Gastroesophageal sphincter (tissue), 4 donors: Measurements from ENCODE around the gene SYNDIG1. TPM values are rescaled to one million over a fixed set of nuclear protein-coding genes. Genes with fewer than 3 reads are reported as not detected.

Source experiments
- ATAC-seq: fragments of 150-250 bp; one replicate; pipeline ENCODE4 v1.9.1; 2016; ENCODE audit warnings: mild to moderate bottlenecking, moderate library complexity
- H3K27ac ChIP-seq, 4 donors: fragments of 200-600 bp; sonication (generic) in 3 of 4; 1 replicate in 3 of 4; 2 replicates in 1 of 4; pipeline ENCODE4 v1.5.1; 2016 to 2019
- H3K27me3 ChIP-seq: fragments of 200-600 bp; sonication (generic); one replicate; pipeline ENCODE4 v1.5.1; 2019
- H3K36me3 ChIP-seq, 2 donors: fragments of 200-600 bp; sonication (generic); one replicate each; pipeline ENCODE4 v1.5.1; 2019; ENCODE audit warnings: control low read depth in 1 of 2
- H3K4me1 ChIP-seq, 3 donors: fragments of 200-600 bp; sonication (generic); 1 replicate in 2 of 3; 2 replicates in 1 of 3; pipeline ENCODE4 v1.5.1; 2016 to 2019; ENCODE audit warnings: control low read depth in 2 of 3
- H3K4me3 ChIP-seq, 2 donors: fragments of 200-600 bp; sonication (generic); one replicate each; pipeline ENCODE4 v1.5.1; 2019; ENCODE audit warnings: mild to moderate bottlenecking in 1 of 2, moderate library complexity in 1 of 2
- H3K9me3 ChIP-seq, 3 donors: fragments of 200-600 bp; sonication (generic); one replicate each; pipeline ENCODE4 v1.5.1; 2017 to 2019; ENCODE audit warnings: control low read depth in 2 of 3
- EP300 ChIP-seq: sonication (generic); formaldehyde crosslinking; IDR thresholded peaks from one replicate; pipeline ENCODE4 v1.6.1; 2017; ENCODE audit warnings: antibody characterized with exemption, mild to moderate bottlenecking
- POLR2A ChIP-seq, 2 donors: fragments of 450-650 bp; IDR thresholded peaks; one replicate each; pipeline ENCODE4 v1.6.1; 2017; ENCODE audit warnings: antibody characterized with exemption in 2 of 2, mild to moderate bottlenecking in 2 of 2, moderate library complexity in 1 of 2
- POLR2AphosphoS5 ChIP-seq: sonication (generic); formaldehyde crosslinking; IDR thresholded peaks from one replicate; pipeline ENCODE4 v1.6.1; 2017; ENCODE audit warnings: antibody characterized with exemption
- WGBS, 2 donors: methylation state at CpG; one replicate each; pipeline ENCODE4 v1.1.5; 2018; ENCODE audit warnings: low coverage in 1 of 2; 5-methylcytosine and 5-hydroxymethylcytosine counted together
- total RNA-seq, 4 donors: library from RNA; depleted of rRNA; stranded (reverse); fragments of >200 nt; gene quantifications; one replicate each; pipeline ENCODE4 v1.1.0, GENCODE V29; 2016
- TF ChIP-seq, protein P1 (sequence below), 4 experiments: fragments of 200-600 bp in 2 of 4; fragments of 450-650 bp in 2 of 4; sonication (generic) in 1 of 4; IDR thresholded peaks; one replicate each; pipeline ENCODE4 v1.5.1; 2017 to 2019; ENCODE audit warnings: antibody characterized with exemption in 4 of 4, mild to moderate bottlenecking in 2 of 4, moderate library complexity in 2 of 4

Gene SYNDIG1
- total RNA-seq, 4 donors from 2014 or later, result 0.15 to 0.40 (median 0.16) TPM; not detected in 1

DNA sequence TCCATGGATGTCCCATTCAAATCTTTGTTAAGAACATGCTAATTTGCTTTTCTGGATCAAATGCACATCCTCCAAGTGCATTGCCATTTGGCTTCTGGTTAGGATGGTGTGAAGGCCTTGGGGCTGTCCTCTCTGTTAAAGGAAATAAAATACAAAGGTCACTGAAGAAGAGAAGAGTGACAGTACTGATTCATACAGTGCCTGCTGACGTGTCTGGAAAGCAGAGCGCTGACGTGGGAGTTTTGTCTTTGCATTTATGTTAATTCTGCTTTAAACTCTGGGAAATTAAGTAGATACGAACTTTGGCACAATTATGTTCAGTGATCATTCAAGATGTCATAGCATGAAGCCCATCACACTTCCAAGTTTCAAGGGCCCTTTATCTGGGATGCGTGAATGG is 33.2 kb downstream of the SYNDIG1 start:
- Histone ChIP-seq H3K36me3 (no peaks in the 10 kb centered on the region), H3K9me3 (no peaks in the 10 kb centered on the region), H3K4me3 (no peak overlapping the region), H3K27me3 (peaks cover 10% of the 10 kb centered on the region), H3K4me1 (no peaks in the 10 kb centered on the region), H3K27ac (no peak overlapping the region)
- ATAC-seq, result no peak
- TF ChIP-seq POLR2A (IDR thresholded peaks at IDR 0.05), result no peak
- TF ChIP-seq, protein P1, sequence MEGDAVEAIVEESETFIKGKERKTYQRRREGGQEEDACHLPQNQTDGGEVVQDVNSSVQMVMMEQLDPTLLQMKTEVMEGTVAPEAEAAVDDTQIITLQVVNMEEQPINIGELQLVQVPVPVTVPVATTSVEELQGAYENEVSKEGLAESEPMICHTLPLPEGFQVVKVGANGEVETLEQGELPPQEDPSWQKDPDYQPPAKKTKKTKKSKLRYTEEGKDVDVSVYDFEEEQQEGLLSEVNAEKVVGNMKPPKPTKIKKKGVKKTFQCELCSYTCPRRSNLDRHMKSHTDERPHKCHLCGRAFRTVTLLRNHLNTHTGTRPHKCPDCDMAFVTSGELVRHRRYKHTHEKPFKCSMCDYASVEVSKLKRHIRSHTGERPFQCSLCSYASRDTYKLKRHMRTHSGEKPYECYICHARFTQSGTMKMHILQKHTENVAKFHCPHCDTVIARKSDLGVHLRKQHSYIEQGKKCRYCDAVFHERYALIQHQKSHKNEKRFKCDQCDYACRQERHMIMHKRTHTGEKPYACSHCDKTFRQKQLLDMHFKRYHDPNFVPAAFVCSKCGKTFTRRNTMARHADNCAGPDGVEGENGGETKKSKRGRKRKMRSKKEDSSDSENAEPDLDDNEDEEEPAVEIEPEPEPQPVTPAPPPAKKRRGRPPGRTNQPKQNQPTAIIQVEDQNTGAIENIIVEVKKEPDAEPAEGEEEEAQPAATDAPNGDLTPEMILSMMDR (IDR thresholded peaks at IDR 0.05), result no peak
- no peak for TF ChIP-seq POLR2AphosphoS5
- TF ChIP-seq EP300, result no peak
- WGBS, 2 donors, result 55 to 60% methylated on average over 1 to 5 of the region's 5 CpGs

DNA sequence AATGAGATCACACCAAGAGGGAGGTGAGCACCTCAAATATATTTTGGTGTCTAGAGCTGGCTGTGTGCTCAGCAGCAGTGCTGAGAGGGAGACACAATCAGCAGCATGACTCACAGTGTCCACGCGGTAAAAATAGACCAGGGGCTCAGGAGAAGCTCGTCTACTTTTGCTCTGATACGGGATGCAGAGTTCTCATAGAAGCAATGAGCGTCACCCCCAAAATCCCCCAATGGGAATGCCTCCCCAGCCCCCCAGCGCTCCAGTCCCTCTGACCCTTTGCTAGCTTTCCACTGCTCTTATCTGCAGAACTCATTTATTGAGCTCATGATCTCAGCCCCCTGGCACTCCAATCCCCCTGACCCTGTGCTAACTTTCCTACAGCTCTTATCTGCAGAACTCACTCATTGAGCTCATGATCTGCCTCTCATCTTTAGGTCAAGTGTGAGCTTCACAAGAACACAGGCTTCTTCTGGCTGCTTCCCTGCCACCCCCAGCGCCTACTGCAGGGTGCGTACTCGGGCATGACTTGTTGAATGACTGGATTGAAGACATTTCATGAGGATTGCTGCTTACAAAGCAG is 34.0 kb downstream of the SYNDIG1 start:
- Histone ChIP-seq H3K36me3 (no peaks in the 10 kb centered on the region), H3K4me3 (no peak overlapping the region), H3K27me3 (peaks cover 10% of the 10 kb centered on the region), H3K4me1 (no peaks in the 10 kb centered on the region), H3K9me3 (no peaks in the 10 kb centered on the region), H3K27ac (no peak overlapping the region)
- no peak for ATAC-seq
- TF ChIP-seq POLR2A (IDR thresholded peaks at IDR 0.05) (no peak), POLR2AphosphoS5 (no peak), EP300 (no peak)
- TF ChIP-seq, protein P1 (IDR thresholded peaks at IDR 0.05), result no peak
- WGBS, 2 donors, result 20 to 35% methylated on average over 1 to 9 of the region's 9 CpGs

DNA sequence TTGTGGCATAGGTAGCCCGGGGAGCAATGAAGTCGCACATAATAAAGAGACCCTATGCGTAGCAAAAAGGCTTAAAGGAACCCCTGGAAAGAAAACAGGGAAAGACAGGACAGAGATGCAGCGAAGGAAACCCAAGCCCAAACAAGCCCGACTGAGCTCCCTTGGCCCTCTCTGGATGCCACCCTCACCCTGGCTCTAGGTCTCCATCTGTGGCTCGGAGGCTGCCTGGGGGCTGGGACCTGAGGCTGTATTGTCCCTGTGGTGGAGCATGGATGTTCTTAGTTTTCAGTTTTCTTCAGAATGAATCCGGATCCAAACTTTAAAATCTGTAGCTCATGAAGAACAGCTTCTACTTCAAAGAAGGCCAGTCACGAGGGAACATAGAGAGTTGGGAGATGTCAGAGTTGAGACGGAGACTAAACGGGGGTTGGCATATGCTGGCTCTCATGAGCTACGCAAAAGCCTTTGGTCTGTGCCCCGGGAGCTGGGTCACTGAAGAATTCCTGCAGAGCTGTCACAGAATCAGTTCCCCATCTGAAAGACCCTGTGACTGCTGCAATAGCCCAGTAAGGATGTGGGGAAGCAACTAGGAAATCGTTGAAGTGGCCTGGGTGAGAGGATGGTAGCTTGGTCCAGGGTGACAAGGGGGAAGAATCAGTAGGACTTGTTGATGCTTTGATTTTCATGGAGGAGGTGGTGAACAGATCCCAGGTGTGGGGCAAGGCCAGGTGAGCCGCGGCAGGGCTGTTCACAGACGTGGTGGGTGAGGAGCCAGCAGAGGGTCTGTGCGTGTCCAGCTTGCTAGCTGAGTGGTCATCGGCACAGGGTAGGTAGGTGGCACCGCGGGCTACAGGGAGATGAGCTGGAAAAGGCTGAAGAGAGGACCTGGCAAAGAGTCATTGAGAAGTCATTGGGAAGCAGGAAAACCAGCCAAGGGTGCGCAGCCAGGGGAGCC is 35.2 kb downstream of the SYNDIG1 start:
- no peak for ATAC-seq
- Histone ChIP-seq H3K27ac (no peak overlapping the region), H3K36me3 (no peaks in the 10 kb centered on the region), H3K27me3 (peaks cover 10% of the 10 kb centered on the region), H3K9me3 (no peaks in the 10 kb centered on the region), H3K4me1 (no peaks in the 10 kb centered on the region), H3K4me3 (no peak overlapping the region)
- WGBS, 2 donors, result 94% methylated on average over 9 to 13 of the region's 21 CpGs
- TF ChIP-seq POLR2AphosphoS5 (no peak), POLR2A (IDR thresholded peaks at IDR 0.05) (no peak)

DNA sequence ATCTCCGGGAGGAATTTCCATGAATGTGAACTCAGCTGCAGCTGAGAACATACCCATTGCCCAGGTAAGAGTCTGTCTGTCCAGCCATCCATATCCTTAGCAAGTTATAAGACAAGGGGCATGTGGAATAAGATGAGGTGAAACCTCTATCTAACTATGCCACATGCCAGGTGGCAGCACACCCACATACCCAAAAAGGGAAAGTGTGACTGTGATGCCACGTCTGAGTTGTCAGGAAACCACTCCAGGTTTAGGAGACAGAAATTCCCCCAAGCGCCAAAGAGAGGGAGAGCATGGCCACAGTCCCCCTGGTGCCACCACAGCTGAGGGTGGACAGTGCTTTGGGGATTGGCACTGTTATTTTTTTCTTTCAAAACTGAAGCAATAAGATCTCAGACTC is 36.7 kb downstream of the SYNDIG1 start:
- no peak for ATAC-seq
- WGBS, 2 donors, result 71 to 82% methylated on average over 3 of the region's 3 CpGs
- peaks cover 11% of the 10 kb centered on the region for H3K27me3 ChIP-seq
- no peaks in the 10 kb centered on the region for H3K36me3 ChIP-seq
- H3K4me3 ChIP-seq, result no peak overlapping the region
- TF ChIP-seq EP300, result no peak
- TF ChIP-seq, protein P1 (IDR thresholded peaks at IDR 0.05), result no peak
- no peak for TF ChIP-seq POLR2AphosphoS5
- TF ChIP-seq POLR2A (IDR thresholded peaks at IDR 0.05), result no peak
- no peak overlapping the region for H3K27ac ChIP-seq
- no peaks in the 10 kb centered on the region for H3K9me3 ChIP-seq
- H3K4me1 ChIP-seq, result no peaks in the 10 kb centered on the region

DNA sequence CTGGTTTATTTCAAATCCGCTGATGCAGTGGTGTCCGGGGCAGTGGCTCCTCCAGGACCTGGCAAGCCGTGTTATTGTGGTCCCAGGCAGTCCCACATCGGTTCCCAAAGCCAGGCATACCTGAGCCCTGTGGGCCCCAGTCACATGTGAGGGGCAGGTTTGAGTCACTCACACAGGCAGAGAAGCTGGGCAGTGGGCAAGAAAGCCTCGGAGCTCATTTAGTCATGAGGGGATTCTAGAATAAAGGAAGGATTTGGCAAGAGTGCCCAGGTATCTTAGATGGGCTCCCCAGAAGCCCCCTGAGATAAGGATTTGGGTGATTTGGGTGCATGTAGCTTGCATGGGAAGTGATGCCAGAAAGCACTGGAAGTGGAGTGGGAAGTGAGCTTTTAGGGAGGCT is 37.3 kb downstream of the SYNDIG1 start:
- no peak for ATAC-seq
- H3K27ac ChIP-seq, result no peak overlapping the region
- H3K4me1 ChIP-seq, result no peaks in the 10 kb centered on the region
- TF ChIP-seq POLR2A (IDR thresholded peaks at IDR 0.05) (no peak), EP300 (no peak), POLR2AphosphoS5 (no peak)
- TF ChIP-seq, protein P1 (IDR thresholded peaks at IDR 0.05), result no peak
- WGBS, 2 donors, result no CpG with 5 or more reads among the region's 5 CpGs
- no peak overlapping the region for H3K4me3 ChIP-seq
- no peaks in the 10 kb centered on the region for H3K9me3 ChIP-seq
- H3K27me3 ChIP-seq, result peaks cover 15% of the 10 kb centered on the region
- no peaks in the 10 kb centered on the region for H3K36me3 ChIP-seq
